Esophagus muscularis mucosa (tissue), 4 donors: ENCODE results near the gene ZFP82.

Experiments
- CTCF ChIP-seq, 3 experiments: fragments of 200-600 bp in 2 of 3; fragments of 450-650 bp in 1 of 3; sonication (generic) in 2 of 3; IDR thresholded peaks; one replicate each; pipeline ENCODE4 v1.5.1; 2017 to 2019; ENCODE audit warnings: antibody characterized with exemption in 3 of 3, mild to moderate bottlenecking in 2 of 3, moderate library complexity in 1 of 3
- EP300 ChIP-seq: sonication (generic); formaldehyde crosslinking; IDR thresholded peaks from one replicate; pipeline ENCODE4 v1.6.1; 2017; ENCODE audit warnings: antibody characterized with exemption
- POLR2A ChIP-seq: fragments of 450-650 bp; IDR thresholded peaks from one replicate; pipeline ENCODE4 v1.6.1; 2017; ENCODE audit warnings: antibody characterized with exemption, moderate library complexity, mild to moderate bottlenecking, low read depth
- POLR2AphosphoS5 ChIP-seq, 2 donors: sonication (generic); formaldehyde crosslinking; IDR thresholded peaks; one replicate each; pipeline ENCODE4 v1.6.1; 2017; ENCODE audit warnings: antibody characterized with exemption in 2 of 2

GRCh38 chr19:36408101-36408500 is 10.3 kb downstream of the ZFP82 start:
- TF ChIP-seq CTCF (IDR thresholded peaks at IDR 0.05) (no peak), POLR2AphosphoS5 (IDR thresholded peaks at IDR 0.05) (no peak), POLR2A (no peak), EP300 (no peak)
